NCI-H774 (cell line): ENCODE measurements around the gene ZNF451.

Source experiments
- DNase-seq: peaks from one replicate; lab custom pipeline; 2025; lab: John Stamatoyannopoulos, UW

ZNF451 gene

DNA sequence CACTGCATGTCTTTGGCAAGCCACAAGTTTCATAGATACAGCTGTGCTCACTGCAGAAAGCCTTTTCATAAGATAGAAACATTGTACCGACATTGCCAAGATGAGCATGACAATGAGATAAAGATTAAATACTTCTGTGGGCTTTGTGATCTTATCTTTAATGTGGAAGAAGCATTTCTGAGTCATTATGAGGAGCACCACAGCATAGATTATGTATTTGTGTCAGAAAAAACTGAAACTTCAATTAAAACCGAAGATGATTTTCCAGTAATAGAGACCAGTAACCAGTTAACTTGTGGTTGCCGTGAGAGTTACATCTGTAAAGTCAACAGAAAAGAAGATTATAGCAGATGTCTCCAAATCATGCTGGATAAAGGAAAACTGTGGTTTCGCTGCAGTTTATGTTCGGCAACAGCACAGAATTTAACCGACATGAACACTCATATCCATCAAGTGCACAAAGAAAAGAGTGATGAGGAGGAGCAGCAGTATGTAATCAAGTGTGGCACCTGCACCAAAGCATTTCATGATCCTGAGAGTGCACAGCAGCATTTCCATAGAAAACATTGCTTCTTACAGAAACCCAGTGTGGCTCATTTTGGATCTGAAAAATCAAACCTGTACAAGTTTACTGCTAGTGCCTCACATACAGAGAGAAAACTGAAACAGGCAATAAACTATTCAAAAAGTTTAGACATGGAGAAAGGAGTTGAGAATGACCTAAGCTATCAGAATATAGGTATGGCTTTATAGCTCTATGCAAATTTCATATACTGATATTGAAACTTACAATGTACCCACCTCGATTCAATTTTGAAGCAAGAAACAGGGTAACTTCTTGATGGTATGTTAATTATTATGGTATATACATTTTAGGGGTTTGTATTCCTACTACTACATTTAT is 58.2 kb downstream of the ZNF451 start:
- no peak for DNase-seq

DNA sequence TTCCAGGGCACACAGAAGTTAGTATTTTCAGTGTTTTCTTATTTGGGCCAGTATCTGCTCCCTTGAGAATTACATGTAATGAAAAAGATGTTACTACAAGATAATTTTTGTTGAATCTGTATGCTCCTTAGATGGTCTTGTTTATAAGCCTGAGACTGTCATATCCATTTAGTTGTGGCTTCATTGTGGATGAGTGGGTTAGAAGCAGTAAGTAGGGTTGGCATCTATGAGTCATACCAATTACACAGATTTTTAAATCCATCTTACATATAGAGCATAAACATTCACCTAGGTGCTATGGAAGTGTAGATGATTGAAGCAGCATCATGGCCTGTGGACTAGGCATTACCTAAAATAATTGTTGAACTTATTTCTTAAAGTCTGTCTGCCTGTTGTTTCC is 68.7 kb downstream of the ZNF451 start:
- no peak for DNase-seq

DNA sequence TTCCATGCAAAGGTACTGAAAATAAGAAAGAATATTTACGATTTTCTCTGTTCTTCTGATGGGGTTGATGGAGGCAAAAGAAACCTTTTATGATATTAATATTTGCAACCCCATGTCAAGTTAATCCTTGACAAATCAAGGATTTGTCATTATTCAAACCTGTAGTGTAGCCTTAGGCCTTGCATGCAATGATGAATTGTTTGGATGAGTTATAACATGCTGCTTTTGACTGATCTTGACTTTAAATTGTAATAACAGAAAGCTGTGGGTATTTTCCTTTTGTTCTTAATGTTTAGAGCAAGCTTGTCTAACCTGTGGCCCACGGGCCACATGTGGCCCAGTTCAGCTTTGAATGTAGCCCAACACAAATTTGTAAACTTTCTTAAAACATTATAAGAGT is 69.1 kb downstream of the ZNF451 start:
- no peak for DNase-seq

DNA sequence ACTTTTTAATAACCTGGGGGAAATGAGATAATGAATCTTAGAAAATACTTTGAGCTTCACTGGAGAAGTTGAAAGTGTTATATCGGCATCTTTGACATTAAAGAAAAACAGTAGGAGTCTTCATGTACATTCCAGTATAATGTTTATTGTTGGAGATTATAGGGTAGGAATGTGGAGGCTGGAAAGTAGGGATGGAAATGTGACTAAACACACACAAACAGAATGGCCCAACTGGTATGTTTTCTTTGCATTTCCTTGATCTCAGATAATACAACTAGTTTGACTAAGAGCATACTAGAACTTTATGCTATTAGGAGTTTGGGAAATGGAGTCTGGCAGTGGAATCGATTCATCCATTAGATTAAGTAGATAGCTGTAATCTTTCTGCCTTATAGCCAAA is 72.0 kb downstream of the ZNF451 start:
- DNase-seq = no peak

DNA sequence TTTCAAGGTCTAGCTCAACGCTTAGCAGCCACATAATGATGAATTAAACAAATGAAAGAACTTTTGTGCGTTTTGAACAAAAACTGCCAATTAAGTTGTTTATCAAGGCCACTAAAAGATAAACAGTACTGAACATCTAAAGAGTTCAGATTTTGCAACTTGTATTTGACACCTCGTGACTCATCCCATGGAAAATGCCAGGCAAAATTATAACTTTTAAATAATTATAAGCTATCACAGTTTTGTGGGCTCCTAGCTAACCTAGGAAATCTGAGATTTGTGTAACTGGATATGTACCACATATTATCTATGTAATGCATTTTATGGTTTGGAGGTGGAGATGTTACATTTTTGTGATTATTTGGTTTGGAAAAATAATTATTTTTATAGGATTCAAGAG is 72.5 kb downstream of the ZNF451 start:
- DNase-seq = no peak

DNA sequence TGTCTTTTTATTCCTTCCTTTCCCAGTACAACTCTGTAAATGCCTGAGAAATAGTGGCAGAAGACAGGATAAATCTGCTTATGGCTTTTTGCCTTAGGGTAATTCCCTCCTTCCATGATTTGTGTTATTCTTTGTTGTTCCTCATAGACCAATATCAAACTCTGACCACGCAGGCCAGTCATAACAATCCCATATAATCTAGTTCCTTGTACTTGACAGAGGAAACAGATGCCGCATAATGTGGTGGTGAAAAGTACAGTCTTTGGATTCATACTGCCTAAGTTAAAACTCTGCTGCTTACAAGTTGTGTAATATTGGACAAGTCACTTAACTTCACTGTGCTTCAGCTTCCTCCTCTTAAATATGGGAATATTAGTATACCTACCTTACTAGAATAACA is 74.0 kb downstream of the ZNF451 start:
- no peak for DNase-seq

DNA sequence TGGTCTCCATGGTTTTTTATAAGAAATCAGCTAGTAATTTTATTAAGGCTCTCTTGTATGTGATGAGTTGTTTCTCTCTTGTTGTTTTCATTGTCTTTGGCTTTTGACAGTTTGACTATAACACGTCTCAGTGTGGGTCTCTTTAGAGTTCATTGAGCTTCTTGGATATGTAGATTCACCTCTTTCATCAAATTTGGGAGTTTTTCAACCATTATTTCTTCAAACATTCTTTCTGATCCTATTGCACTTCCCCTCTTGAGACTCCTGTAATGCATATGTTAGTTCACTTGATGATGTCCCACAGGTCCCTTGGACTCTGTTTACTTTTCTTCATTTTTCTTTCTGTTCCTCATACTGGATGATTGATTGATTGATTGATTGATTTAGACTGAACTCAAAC is 75.1 kb downstream of the ZNF451 start:
- DNase-seq = no peak

DNA sequence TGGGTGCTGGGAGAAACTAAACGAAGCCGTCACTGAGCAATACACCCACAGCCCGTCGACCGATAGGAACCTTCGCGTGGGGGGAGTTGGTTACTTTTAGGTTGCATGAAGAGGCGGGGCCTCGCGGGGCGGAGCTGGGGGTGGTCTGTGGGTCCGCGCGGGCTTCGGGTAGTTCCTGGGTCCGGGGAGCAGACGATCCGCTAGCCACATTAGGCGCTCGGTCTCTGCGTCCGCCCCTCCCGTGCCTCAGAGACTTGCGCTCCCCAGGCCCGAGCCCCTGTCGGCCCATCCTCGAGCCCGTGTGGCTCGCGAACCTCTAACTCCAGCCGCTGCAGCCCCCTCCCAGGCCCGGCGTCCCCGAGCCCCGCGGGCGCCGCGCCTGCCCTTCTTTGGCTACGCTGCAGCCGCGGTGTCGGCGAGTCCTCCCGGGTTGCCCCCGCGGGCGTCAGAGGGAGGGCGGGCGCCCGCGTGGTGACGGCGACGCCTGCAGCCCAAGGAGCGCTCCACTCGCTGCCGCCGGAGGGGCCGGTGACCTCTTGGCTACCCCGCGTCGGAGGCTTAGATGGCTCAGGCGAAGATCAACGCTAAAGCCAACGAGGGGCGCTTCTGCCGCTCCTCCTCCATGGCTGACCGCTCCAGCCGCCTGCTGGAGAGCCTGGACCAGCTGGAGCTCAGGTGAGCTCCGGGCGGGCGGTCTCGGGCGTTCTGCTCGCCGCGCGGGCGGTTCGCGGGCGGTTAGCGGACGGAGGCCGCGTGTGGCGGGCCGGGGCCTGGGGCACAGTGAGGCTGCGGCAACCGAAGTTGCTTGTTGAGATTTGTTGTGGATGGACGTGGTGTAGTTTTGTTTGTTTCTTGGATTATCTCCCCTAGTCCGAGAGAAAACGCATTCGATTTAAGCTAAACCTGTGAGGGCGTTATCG is 82.4 kb downstream of the ZNF451 start, which contains the start of gene BAG2:
Gene BAG2, plus strand, starts transcription at position 191 of the 920 bp plus-strand sequence. Its CDS starts 372 bp downstream, at position 563.
- DNase-seq = peak; percentile 81

DNA sequence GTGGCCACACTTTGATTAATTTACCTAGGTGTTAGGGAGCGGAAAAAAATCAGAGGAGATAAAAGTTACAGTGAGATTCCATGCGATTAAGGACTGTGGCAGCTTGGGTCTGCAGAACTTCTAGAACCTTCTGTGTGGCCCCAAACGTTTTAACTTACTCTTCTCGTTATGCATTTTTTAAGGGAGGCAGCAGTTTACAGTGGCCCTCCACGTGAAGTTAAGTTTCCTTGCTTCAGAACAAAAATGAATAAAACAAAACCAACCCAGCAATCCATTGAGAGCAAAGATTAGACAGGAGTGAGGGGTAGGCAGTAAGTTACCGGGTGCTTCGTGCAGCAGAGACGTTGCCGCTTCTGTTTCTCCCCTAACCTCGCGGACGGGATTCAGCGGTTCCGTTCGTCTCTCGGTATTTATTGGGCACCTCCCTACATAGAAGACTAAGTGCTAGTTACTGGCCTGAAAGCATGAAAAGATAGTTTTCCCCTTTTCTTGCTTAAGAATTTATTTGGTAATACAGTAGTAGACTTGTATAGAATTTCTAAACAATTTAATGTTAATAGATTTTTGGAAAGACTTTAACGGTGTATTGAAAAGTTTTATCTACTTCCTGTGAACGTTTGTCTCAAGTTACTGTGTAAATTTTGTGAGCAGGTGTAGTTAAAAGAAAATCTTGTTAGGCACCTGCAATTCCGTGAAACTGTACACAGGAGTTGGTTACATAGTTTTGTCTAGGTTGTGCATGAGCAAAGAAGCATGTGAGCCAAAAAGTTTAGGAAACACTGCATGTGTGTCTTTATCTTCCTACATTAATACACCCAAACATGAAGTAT is 83.3 kb downstream of the ZNF451 start:
- DNase-seq = peak; percentile 27

DNA sequence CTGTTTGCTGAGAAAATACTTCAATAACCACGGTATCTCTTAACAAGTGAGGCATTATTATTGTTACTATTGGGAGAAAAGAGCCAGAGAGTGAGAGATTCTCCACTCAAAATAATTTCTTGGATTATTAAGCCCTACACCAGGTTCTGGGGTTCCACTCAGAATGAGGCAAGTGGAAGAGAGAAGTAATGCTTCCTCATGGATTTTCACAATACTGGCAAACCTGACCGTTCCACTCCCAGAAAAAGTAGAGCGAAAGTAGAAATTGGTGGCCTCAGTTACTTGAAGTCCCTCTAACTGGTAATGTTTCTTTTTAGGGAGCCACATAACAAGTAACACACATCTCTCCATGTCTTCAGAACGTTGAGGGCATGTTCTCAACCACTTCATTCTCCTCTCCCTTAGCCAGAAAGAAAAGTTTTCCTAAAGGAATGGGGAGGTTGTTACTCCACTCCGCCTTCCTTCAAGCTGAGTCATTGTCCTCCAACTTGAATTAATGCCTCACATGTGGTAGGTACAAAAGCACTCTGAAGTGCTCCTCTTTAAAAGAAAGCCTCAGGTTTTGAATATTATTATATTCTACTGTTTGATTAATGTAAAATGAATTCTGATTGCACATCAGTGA is 84.0 kb downstream of the ZNF451 start:
- no peak for DNase-seq

DNA sequence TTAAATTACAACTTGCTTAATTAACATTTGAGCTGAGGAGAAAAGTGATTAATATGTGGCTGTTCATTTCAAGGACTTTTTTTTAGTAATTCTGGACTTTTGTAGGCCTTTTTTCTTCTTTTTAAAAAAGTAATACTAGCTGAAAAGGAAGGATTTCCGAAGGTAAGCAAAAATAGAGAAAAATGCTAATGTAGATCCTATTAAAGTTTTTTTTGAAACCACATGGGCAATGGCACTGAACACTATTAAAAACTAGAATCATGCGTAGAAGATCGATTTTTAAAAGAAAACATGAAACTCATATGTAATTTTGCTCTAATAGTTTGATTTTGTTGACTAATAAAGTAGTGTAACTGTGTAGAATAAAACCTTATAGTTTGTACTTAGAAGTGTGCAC is 84.5 kb downstream of the ZNF451 start:
- no peak for DNase-seq

DNA sequence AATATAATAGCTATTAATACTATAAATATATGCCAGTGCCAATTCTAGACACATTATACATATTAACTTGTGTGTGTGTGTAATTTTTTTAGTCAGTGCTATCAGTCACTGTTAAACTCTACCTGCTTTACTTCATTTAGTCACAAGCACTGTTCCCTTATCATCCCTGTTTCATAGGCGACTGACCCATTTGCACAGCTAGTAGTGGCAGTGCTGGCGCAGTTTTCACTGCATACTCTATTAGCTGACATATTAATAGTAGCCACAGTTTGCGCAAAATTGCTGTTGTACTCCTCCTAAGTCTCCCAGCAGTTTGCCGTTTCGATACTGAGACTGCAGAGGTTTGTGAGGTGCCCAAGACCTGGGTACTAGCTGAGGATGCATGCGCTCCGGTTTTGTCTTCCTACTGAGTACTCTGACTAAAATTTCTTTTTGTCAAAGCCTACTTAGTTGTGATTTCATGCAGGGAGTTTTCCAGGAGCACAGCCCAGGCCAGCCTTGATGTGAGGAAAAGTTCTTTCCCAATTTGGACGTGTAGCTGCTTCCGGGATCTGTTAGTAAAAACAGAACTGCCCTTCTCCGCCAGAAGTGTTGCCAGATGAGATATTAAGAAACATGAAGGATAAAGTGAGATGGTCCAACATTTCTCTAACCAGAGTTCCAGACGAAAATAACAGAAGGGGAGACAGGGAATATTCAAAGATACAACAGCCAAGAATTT is 87.7 kb downstream of the ZNF451 start:
- DNase-seq = no peak

DNA sequence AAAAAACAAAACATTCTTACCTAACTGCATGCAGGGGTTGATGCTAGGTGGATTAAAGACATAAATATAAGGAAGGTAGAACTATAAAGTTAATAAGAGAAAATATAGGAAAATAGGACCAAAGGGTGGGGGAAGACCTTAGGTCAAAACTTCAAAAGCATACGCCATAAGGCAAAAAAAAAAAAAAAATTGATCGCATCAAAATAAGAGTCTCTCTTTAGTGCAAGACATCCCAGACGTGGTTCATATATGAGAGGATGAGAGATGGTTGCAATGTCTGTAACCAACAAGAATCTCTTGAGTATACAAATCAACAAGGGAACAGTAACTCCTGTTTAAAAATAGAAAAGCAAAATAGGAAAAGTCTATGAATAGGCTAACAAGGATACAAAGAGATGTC is 90.6 kb downstream of the ZNF451 start:
- no peak for DNase-seq

DNA sequence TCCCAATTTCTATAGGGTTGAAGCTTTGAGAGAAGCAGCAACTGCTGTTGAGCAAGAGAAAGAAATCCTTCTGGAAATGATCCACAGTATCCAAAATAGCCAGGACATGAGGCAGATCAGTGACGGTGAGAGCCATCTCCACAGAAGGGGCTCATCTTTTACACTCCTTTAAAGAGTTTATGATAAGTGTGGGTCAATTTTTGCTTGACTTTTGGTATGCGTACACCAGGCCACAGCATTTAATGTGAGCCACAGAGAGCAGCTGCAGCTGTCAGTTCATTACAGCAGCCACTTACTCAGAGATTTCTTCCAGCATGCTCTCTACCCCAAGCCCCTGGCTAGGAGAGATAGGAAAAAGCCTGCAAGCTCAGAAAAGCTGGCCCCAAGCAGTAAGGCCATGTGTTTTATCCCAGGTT is 92.0 kb downstream of the ZNF451 start:
- DNase-seq = no peak

DNA sequence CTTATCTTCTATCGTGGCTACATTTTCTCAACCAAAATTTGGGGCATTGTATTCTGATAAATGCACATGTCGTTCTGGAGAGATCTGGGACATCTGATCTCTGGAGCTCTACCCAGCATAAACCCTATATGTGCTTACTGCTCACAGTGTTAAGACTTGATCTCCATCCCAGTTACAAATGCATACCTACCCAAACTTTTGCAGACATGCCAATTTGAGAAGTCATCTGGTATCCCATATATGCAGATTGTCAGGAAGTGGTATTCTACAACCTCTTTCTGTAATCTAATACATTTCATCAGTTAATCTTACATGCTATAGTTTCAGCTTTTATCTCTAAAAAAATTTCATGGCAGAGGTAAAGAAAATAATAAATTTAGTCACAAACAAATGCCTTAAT is 93.3 kb downstream of the ZNF451 start:
- no peak for DNase-seq

DNA sequence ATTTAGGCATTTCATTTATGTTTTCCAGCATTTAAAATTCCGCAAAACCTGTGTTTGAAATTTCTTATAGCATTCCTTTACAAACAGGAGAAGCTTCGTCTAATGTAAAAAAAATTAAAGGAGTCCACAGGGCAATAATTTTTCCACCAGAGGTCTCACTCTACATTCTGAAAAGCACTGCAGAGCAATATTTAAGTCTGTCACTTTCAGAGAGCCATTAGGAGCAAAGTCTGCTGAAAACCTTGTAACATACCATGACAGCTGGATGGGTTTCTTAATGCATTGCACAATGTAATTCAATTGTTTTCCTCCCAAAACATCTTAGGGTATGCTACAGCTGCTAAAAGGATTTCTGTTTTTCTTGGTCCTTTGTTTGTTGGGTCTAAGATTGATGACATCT is 100.2 kb downstream of the ZNF451 start:
- no peak for DNase-seq

DNA sequence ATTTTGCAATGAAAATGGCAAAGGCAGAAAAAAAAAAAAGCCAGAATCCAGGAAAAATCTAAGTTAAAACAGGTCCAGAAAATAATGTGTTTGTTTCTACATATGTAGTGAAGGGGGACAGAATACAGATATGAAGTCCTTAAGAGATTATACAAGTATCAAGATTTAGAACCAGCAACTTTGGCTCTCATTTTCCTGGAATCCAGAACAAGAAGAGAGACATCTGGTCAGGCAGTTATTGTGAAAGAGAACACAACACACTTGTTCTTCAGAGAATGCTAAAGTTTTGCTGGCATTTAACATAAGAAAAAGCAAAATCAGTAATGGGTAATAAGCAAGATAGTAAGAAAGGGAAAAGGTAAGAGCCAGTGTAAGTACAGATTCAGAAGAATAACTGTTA is 103.2 kb downstream of the ZNF451 start:
- no peak for DNase-seq

DNA sequence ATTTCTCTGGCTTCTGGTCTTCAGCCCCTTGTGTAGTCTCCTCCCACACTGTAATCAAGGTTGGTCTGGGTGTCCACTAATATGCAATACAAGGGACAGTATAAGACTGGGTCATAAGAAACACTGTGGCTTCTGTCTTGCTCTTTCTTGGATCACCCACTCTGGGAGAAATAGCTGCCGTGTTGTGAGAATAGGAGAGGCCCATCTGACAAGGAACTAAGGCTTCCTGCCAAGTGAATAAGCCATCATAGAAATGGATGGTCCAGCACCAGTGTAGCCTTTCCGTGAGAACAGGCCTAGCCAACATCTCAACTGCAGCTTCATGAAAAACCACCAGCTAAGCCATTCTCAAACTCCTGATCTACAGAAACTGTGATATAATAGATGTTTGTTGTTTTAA is 105.5 kb downstream of the ZNF451 start:
- DNase-seq = no peak

DNA sequence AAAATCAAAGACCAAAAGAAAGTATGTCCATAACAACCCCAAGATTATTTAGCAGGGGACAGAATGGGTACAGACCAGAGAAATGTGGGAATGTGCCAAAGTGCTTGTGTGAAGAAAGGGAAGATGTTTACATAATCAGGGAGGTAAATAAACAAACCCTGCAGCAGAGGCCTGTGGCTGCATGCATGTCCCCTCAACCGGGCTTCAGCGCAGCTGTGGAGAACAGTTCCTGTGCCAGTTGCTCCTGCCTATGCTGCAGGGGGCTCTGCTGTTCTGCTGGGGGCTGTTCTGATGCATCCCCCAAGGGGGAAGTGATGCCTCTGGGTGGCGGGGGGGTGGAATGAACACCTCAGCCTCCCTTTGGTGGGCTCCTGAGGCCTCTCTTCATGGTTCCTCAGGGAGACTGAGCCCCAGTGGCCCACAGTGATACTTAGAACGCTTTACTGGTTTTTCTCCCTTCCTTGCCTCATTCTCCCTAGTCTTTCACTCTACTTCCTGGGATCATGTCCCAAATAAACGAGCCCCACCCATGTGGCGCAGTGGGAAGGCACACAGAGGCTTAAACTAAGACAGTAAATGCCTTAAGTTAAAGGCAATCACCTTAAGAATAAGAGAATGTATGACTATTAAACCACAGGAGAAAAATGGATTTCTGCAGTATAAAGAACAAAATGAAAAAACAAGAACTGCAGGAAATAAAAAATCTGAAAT is 109.1 kb downstream of the ZNF451 start:
- no peak for DNase-seq

DNA sequence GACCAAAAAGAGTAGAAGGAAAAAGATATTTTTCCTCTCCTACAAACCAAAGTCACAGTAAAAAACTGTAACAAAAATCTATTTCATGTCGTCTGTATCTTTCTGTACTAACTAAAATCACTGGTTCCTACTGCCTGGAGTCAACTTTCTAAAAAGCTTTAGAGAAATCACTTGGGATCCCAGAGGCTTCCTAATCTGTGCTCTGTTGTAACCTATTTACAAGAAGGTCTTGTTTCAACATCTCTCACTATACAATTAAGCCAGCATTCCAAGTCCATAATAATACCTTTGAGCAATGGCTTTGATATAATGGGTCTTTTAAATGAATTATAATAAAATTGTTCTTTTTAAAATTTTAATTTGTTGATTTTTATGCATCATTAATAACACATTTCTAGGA is 111.7 kb downstream of the ZNF451 start:
- DNase-seq = no peak
